Measurements from ENCODE around the gene ZNF444. TPM values are rescaled to one million over a fixed set of nuclear protein-coding genes. Genes with fewer than 3 reads are reported as not detected.
"Not testable (repeated sequence)": the region's sequence is repeated elsewhere in the genome, so short reads cannot be mapped to it uniquely, and the experiment has no call there.

Gene ZNF444
- total and polyA plus RNA-seq, 12 donors, result 7.2 to 66.3 (median 35.8) TPM

DNA sequence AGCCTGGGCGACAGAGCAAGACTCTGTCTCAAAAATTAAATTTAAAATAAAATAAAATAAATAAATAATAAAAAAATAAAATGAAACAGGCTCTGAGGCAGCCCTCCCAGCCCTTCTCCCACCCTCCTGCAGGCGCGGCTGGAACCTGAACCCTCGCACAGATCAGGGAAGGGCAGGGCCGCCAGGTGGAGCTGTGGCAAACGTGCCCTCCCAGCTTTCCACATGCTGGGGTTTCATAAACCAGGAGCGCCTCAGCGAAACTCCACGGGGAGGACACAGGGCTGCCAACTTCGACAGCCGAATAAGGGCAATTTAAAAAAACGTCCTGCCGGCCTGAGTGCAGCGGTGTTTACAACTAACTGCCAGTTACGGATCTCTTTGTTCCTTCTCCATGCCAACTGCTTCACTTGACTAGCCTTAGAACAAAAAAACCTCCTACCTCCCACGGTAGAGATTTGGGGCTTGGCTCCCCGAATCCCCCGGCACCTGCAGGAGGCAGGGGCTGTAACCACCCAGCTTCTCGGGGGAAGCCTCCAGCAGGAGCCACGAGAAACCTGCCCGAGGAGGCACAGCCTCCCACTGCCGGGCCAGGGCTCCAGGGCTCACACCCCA is 35.9 kb upstream of the ZNF444 start:
- Histone ChIP-seq H3K4me3 (no peak overlapping the region), H3K27ac (peak overlapping the region in 4 of 5 donors; percentile 64 to 72 (median 66)), H3K27me3 (no peaks in the 10 kb centered on the region), H3K9me3 (replicated peaks in 1 of 3) (no peaks in the 10 kb centered on the region), H3K4me1 (replicated peaks in 1 of 2) (peaks cover 35 to 48% of the 10 kb centered on the region in 2 donors), H3K36me3 (replicated peaks in 1 of 2) (peaks cover 0 to 18% of the 10 kb centered on the region in 2 donors)
- WGBS, 4 donors, result 14 to 23% (median 18%) methylated on average over 20 to 22 of the region's 22 CpGs
- DNase-seq, result peak; percentile 79 to 93 (median 91)
- TF ChIP-seq, protein P1, sequence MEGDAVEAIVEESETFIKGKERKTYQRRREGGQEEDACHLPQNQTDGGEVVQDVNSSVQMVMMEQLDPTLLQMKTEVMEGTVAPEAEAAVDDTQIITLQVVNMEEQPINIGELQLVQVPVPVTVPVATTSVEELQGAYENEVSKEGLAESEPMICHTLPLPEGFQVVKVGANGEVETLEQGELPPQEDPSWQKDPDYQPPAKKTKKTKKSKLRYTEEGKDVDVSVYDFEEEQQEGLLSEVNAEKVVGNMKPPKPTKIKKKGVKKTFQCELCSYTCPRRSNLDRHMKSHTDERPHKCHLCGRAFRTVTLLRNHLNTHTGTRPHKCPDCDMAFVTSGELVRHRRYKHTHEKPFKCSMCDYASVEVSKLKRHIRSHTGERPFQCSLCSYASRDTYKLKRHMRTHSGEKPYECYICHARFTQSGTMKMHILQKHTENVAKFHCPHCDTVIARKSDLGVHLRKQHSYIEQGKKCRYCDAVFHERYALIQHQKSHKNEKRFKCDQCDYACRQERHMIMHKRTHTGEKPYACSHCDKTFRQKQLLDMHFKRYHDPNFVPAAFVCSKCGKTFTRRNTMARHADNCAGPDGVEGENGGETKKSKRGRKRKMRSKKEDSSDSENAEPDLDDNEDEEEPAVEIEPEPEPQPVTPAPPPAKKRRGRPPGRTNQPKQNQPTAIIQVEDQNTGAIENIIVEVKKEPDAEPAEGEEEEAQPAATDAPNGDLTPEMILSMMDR (IDR thresholded peaks at IDR 0.05), result peak; percentile 67 to 83 (median 80)
- no peak for TF ChIP-seq POLR2A (IDR thresholded peaks at IDR 0.05)
- intact Hi-C loops (cut with DNase I), result no loop called here

DNA sequence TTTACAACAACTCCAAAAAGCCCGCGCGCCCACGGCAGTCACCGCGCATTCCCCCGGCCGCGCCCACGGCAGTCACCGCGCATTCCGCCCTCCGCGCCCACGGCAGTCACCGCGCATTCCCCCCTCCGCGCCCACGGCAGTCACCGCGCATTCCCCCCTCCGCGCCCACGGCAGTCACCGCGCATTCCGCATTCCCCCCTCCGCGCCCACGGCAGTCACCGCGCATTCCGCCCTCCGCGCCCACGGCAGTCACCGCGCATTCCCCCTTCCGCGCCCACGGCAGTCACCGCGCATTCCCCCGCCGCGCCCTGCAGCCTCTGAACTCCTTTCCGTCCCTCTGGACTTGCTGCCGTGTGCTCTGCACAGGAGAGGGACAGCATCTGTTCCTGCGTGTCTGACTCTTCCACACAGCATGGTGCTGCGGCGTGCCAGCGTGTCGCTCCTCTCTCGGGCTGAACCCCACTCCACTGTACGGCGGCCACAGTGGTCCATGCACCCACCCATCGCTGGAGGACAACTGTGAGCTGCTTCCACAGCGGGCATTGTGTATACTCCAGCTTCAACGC is 35.2 kb upstream of the ZNF444 start:
- H3K9me3 ChIP-seq (replicated peaks in 1 of 3); DNase-seq; intact Hi-C loops (cut with DNase I); H3K27me3 ChIP-seq; H3K4me3 ChIP-seq: not testable (repeated sequence)
- H3K27ac ChIP-seq, result peak overlapping the region in 3 of 5 donors; percentile 64 to 72 (median 66)
- H3K36me3 ChIP-seq (replicated peaks in 1 of 2), result peaks cover 0 to 18% of the 10 kb centered on the region in 2 donors
- H3K4me1 ChIP-seq (replicated peaks in 1 of 2), result peaks cover 42 to 55% of the 10 kb centered on the region in 2 donors
- WGBS, 4 donors, result 93 to 95% (median 94%) methylated on average over 37 to 61 of the region's 61 CpGs

DNA sequence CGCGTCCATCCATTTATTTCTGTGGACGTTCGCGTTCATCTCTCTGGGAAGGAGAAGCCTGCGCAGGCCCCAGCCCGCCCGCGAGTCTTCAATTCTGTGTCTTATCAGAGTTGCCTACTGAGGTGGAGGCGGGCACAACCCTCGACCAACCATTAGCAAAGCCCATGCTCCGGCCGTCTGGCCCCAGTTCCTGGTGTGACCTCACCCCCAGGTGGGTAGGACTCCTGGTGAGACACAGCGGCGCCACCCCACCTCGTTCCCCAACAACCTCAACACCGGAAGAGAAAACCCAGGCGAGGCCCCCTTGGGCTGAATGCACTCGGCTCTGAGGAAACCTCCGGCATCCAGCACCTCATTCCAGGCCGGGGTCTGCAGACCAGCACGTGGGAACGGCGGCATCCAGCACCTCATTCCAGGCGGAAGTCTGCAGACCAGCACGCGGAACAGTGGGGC is 34.7 kb upstream of the ZNF444 start:
- no peak for TF ChIP-seq POLR2A (IDR thresholded peaks at IDR 0.05)
- TF ChIP-seq, protein P1 (IDR thresholded peaks at IDR 0.05), result no peak
- H3K36me3 ChIP-seq (replicated peaks in 1 of 2), result peaks cover 0 to 13% of the 10 kb centered on the region in 2 donors
- peak overlapping the region in 2 of 5 donors; percentile 2 to 19 for H3K27ac ChIP-seq
- H3K27me3 ChIP-seq, result no peaks in the 10 kb centered on the region
- no peaks in the 10 kb centered on the region for H3K9me3 ChIP-seq (replicated peaks in 1 of 3)
- intact Hi-C loops (cut with DNase I), result no loop called here
- peaks cover 47 to 60% of the 10 kb centered on the region in 2 donors for H3K4me1 ChIP-seq (replicated peaks in 1 of 2)
- WGBS, 4 donors, result 83 to 86% (median 85%) methylated on average over 21 to 27 of the region's 27 CpGs
- no peak for DNase-seq
- H3K4me3 ChIP-seq, result no peak overlapping the region

DNA sequence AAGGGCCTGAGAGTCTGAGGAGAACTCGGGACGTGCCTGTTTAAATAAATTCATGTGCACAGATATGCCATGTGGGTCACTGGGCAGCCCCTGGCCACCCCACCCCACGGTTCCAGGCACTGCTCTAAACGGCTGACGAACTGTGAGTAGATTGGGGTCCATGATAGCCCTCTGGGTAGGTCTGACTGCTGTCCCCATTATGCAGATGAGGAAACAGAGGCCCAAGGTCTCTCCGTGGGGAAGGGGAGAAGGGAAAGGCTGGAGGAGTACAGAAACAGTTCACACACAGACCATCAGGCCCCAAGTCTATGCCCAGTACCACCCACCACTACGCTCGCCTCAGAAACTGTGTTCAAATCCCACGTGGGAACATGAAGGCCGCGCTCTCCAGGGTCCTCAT is 34.1 kb upstream of the ZNF444 start:
- H3K36me3 ChIP-seq (replicated peaks in 1 of 2), result peaks cover 0 to 8% of the 10 kb centered on the region in 2 donors
- H3K9me3 ChIP-seq (replicated peaks in 1 of 3), result no peaks in the 10 kb centered on the region
- H3K4me1 ChIP-seq (replicated peaks in 1 of 2), result peaks cover 53 to 66% of the 10 kb centered on the region in 2 donors
- WGBS, 4 donors, result 75 to 81% (median 79%) methylated on average over 11 of the region's 11 CpGs
- H3K27me3 ChIP-seq, result no peaks in the 10 kb centered on the region
- no peak overlapping the region for H3K4me3 ChIP-seq
- TF ChIP-seq POLR2A (IDR thresholded peaks at IDR 0.05), result no peak
- TF ChIP-seq, protein P1 (IDR thresholded peaks at IDR 0.05), result no peak
- intact Hi-C loops (cut with DNase I), result no loop called here
- H3K27ac ChIP-seq, result peak overlapping the region in 2 of 5 donors; percentile 19 to 75
- no peak for DNase-seq
